ENCODE results near the gene NTPCR.

The NTPCR gene

DNA sequence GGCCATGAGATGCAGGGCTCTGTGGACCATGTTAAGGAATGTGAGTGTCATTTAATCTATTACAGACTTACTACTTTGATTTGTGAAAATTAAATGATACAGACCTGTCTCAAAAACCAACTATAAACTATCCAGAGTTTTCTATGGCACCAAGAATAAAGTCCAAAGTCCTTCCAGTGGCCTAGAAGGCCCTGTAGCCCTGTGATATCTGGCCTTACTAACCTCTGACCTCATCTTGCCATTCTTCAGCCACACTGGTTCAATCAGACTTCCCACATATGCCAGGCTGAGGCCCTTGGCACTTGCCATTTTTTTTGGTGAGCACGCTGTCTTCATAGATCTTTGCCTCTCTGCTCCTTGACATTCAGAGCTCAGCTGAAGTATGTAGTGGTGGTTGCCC, 7.7 kb downstream of the NTPCR start:
- Mint-ChIP-seq H3K4me3 (no peak overlapping the region), H3K4me1 (peaks cover 22% of the 10 kb centered on the region)

DNA sequence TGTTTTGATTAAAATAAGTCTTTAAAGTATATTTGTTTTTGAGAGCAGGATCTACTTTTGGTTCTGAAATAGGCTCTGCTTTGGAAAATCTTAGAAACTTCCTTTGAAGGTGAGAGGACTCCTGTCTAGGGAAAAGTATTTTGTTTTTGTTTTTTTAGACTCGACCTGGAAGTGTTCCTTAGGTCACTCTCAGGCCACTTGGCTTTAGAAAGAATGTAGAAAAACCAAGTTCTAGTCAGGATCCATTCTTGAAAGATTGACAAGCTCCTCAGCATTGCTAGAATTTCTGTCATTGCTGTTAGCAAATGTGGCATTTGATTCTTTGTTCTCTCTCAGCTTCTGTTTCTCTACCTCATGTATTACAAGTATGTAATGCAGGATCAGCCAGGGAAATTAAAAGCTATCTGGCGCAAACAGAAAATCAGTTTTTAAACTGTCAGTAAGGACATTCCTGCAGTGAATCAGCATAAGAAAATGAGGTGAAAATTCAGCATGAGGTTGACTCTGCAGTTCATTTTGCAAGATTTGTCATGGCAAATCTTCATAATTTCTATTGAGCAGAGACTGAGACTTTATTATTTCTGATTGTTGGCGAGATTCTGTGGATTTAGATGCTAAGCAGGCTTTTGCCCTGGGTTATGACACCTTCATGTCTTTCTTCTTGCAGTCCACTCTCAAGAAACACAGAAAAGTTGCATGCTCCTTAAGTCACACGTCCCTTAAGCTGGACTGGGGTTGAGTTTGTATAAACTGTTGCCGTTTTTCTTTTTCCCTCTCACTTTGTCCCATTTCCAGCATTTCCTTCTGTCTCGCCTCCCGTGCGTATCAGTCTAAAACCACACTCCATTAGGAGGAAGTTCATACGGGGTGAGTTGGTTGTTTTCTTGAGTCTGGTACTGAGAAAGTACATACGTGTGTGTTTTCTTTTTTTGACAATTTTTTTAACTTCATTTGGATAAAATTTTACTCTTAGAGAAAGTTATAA, 12.6 kb downstream of the NTPCR start:
- no peak overlapping the region for H3K4me3 Mint-ChIP-seq
- DNase-seq = no peak

More for the DNA sequence above, 7.7 kb downstream of the NTPCR start:
- peaks cover 26% of the 10 kb centered on the region for H3K9me3 Mint-ChIP-seq
- TF ChIP-seq, protein P1, sequence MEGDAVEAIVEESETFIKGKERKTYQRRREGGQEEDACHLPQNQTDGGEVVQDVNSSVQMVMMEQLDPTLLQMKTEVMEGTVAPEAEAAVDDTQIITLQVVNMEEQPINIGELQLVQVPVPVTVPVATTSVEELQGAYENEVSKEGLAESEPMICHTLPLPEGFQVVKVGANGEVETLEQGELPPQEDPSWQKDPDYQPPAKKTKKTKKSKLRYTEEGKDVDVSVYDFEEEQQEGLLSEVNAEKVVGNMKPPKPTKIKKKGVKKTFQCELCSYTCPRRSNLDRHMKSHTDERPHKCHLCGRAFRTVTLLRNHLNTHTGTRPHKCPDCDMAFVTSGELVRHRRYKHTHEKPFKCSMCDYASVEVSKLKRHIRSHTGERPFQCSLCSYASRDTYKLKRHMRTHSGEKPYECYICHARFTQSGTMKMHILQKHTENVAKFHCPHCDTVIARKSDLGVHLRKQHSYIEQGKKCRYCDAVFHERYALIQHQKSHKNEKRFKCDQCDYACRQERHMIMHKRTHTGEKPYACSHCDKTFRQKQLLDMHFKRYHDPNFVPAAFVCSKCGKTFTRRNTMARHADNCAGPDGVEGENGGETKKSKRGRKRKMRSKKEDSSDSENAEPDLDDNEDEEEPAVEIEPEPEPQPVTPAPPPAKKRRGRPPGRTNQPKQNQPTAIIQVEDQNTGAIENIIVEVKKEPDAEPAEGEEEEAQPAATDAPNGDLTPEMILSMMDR (IDR thresholded peaks at IDR 0.05) = no peak
- H3K36me3 Mint-ChIP-seq (ENCODE audit: low read depth) = peaks cover 75% of the 10 kb centered on the region
- no peak for DNase-seq
- H3K27ac Mint-ChIP-seq = no peak overlapping the region
- H3K27me3 Mint-ChIP-seq (ENCODE audit: low read depth, poor library complexity) = no peaks in the 10 kb centered on the region

DNA sequence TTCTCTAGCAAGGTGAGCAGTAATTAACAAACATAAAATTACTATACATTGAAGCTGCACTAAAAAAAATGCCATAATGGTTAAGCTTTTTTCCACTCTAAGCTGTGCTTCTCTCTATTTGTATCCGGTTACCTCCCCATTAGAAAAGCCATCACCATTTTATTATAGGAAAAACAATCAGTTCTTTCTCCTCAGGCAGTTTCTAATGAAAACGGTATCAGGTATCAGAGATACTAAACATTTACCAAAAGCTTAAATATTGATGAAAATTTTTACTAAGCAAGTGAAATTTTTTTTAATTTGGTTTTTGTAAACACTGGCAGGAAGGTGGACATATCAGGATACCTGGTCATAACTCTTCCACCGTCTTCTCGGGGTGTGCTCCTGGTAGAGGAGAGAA, 14.2 kb downstream of the NTPCR start:
- Mint-ChIP-seq H3K4me1 (peaks cover 45% of the 10 kb centered on the region), H3K36me3 (ENCODE audit: low read depth) (peaks cover 56% of the 10 kb centered on the region), H3K4me3 (no peak overlapping the region), H3K27ac (peak overlapping the region; percentile 90), H3K27me3 (ENCODE audit: low read depth, poor library complexity) (no peaks in the 10 kb centered on the region), H3K9me3 (no peaks in the 10 kb centered on the region)
- no peak for DNase-seq
- TF ChIP-seq, protein P1 (IDR thresholded peaks at IDR 0.05) = no peak

More for the DNA sequence above, 12.6 kb downstream of the NTPCR start:
- H3K9me3 Mint-ChIP-seq = peaks cover 13% of the 10 kb centered on the region
- peak overlapping the region; percentile 65 for H3K27ac Mint-ChIP-seq
- H3K27me3 Mint-ChIP-seq (ENCODE audit: low read depth, poor library complexity) = no peaks in the 10 kb centered on the region
- TF ChIP-seq, protein P1 (IDR thresholded peaks at IDR 0.05) = no peak
- peaks cover 45% of the 10 kb centered on the region for H3K4me1 Mint-ChIP-seq
- peaks cover 57% of the 10 kb centered on the region for H3K36me3 Mint-ChIP-seq (ENCODE audit: low read depth)

DNA sequence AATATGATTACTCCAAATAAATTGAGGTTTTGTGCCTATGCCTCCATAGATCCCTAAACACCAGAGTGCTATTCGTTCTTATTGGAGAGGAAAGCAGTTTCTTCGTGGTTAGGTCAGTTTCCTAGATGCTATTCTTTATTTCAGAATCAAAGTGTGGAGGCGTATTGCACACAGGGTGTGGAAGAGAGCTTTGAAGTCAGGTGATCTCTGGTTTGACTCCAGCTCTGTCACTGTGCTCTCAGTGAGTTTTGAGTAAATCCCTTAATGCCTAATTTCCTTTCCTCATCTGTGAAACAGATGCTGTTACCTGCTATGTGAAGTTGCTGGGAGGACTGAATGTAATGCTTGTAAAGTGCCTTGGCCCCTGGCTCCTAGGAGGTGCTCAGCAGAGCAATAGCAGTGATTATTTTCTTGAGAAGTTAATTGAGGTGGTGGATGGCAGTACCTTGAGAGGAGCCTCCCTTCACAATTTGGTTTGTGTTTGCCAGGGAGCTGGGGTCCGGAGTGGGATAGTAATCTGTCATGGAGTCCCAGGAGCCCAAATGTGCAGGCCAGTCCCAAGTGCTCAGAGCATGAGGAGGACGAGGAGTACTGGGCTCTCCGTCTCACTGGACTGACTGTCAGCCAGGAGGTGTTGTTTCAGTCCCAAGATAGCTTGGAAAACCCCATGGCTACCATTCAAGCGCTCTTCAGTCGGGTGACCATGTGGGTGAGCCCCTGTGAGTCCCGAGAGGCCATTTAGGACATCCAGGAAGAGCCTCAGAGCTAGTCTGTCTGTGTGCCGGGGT, 14.9 kb downstream of the NTPCR start:
- peak overlapping the region; percentile 45 for H3K27ac Mint-ChIP-seq
- no peak for DNase-seq
- H3K36me3 Mint-ChIP-seq (ENCODE audit: low read depth) = peaks cover 59% of the 10 kb centered on the region
- peaks cover 45% of the 10 kb centered on the region for H3K4me1 Mint-ChIP-seq
- H3K27me3 Mint-ChIP-seq (ENCODE audit: low read depth, poor library complexity) = no peaks in the 10 kb centered on the region
- H3K9me3 Mint-ChIP-seq = no peaks in the 10 kb centered on the region
- no peak overlapping the region for H3K4me3 Mint-ChIP-seq
- TF ChIP-seq, protein P1 (IDR thresholded peaks at IDR 0.05) = no peak

DNA sequence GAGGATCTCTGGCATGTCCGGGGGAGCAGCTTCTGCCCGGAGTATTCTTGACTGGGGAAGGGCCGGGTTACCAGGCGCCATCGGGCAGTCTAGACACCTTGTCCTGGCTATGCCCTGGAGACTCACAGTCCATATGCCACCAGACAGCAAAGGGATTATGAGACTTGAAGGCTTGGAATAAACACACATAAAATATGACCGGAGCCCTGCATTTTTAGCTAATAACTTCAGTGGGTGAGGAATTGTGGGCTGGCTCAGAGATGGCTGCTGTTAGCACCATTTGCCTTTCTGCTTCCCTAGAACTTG, 15.5 kb downstream of the NTPCR start:
- no peak for DNase-seq
- Mint-ChIP-seq H3K36me3 (ENCODE audit: low read depth) (peaks cover 57% of the 10 kb centered on the region), H3K9me3 (no peaks in the 10 kb centered on the region), H3K4me3 (no peak overlapping the region), H3K27me3 (ENCODE audit: low read depth, poor library complexity) (no peaks in the 10 kb centered on the region), H3K27ac (peak overlapping the region; percentile 45), H3K4me1 (peaks cover 45% of the 10 kb centered on the region)
- TF ChIP-seq, protein P1 (IDR thresholded peaks at IDR 0.05) = no peak
